ENCODE data around the gene CDKN2A. TPM values are rescaled to one million over a fixed set of nuclear protein-coding genes. Genes with fewer than 3 reads are reported as not detected.

Gene CDKN2A
- total RNA-seq, 1 donor from 2014 or later = 14.3 TPM

DNA sequence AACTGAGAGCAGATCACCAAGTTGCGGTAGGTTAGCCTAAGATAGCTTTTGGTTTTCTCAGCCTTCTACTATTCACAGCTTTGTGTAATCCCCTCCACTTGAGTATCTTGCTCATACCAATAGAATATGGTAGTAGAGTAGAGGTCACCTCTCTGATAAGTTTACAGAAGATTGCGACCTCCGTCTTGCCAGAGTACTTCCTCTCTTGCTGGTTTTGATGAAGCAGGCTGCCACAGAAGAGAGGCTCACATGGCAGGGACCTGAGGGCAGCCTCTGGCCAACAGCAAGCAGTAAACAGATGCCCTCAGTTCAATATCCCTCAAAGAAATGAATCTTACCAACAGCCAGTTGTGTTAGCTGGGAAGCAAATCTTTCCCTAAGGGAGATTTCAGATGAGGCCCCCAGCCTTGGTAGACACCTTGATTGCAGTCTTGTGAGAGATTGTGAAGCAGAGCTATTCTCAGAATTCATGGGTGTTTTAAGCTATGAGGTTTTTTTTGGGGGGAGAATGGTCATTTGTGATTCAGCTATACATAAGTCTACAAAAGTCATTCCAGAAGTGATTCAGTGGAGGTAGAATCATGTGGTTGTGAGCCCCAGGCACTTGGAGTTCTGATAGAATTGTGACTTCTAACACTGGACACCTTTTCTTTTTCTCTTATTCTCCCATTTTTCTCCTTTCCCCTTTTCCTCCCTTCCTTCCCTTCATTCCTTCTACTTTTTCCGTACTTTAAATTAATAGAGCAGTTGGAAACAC, 37.6 kb upstream of the CDKN2A start:
- H3K9me3 Mint-ChIP-seq (ENCODE audit: unreplicated experiment) = no peaks in the 10 kb centered on the region
- no peak for DNase-seq (ENCODE audit: extremely low spot score, unreplicated experiment)
- peaks cover 10% of the 10 kb centered on the region for H3K36me3 Mint-ChIP-seq (ENCODE audit: unreplicated experiment)
- TF ChIP-seq, protein P1, sequence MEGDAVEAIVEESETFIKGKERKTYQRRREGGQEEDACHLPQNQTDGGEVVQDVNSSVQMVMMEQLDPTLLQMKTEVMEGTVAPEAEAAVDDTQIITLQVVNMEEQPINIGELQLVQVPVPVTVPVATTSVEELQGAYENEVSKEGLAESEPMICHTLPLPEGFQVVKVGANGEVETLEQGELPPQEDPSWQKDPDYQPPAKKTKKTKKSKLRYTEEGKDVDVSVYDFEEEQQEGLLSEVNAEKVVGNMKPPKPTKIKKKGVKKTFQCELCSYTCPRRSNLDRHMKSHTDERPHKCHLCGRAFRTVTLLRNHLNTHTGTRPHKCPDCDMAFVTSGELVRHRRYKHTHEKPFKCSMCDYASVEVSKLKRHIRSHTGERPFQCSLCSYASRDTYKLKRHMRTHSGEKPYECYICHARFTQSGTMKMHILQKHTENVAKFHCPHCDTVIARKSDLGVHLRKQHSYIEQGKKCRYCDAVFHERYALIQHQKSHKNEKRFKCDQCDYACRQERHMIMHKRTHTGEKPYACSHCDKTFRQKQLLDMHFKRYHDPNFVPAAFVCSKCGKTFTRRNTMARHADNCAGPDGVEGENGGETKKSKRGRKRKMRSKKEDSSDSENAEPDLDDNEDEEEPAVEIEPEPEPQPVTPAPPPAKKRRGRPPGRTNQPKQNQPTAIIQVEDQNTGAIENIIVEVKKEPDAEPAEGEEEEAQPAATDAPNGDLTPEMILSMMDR (IDR thresholded peaks at IDR 0.05) = no peak
- H3K27ac Mint-ChIP-seq (ENCODE audit: unreplicated experiment) = peak overlapping the region; percentile 46
- H3K4me3 Mint-ChIP-seq (ENCODE audit: unreplicated experiment) = no peak overlapping the region
- H3K4me1 Mint-ChIP-seq (ENCODE audit: unreplicated experiment) = peaks cover 13% of the 10 kb centered on the region
- H3K27me3 Mint-ChIP-seq (ENCODE audit: unreplicated experiment) = no peaks in the 10 kb centered on the region

DNA sequence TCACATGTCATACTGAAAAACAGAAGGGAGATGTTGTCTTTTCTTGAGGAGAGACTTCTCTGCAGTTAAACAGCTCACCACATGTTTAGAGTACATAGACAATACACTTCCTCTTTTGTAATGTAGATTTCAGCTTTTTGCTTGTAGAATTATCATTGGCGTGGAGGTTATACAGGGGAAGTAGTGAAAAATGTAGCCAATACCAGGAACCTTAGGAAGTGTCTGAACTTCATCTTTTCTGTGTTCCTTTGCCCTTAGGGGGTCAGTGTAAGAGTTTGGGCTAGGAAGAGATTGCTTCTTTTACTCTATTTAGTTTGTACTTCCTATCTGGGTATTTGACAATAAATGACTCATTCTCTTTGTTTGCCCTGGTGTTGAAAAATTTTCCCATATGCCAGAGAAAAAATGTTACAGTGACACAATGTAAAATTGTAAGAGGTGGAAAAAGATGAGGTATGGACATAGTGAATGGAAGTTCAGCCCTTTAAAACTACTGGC, 36.0 kb upstream of the CDKN2A start:
- no peak for DNase-seq (ENCODE audit: extremely low spot score, unreplicated experiment)
- Mint-ChIP-seq H3K4me1 (ENCODE audit: unreplicated experiment) (peaks cover 13% of the 10 kb centered on the region), H3K27me3 (ENCODE audit: unreplicated experiment) (no peaks in the 10 kb centered on the region), H3K36me3 (ENCODE audit: unreplicated experiment) (peaks cover 10% of the 10 kb centered on the region), H3K4me3 (ENCODE audit: unreplicated experiment) (no peak overlapping the region), H3K27ac (ENCODE audit: unreplicated experiment) (peak overlapping the region; percentile 86), H3K9me3 (ENCODE audit: unreplicated experiment) (no peaks in the 10 kb centered on the region)
- TF ChIP-seq, protein P1 (IDR thresholded peaks at IDR 0.05) = no peak

GRCh38 chr9:22029231-22029630, 35.0 kb upstream of the CDKN2A start:
- Mint-ChIP-seq H3K36me3 (ENCODE audit: unreplicated experiment) (peaks cover 8% of the 10 kb centered on the region), H3K27ac (ENCODE audit: unreplicated experiment) (no peak overlapping the region), H3K27me3 (ENCODE audit: unreplicated experiment) (no peaks in the 10 kb centered on the region), H3K9me3 (ENCODE audit: unreplicated experiment) (no peaks in the 10 kb centered on the region), H3K4me3 (ENCODE audit: unreplicated experiment) (no peak overlapping the region), H3K4me1 (ENCODE audit: unreplicated experiment) (peaks cover 13% of the 10 kb centered on the region)
- DNase-seq (ENCODE audit: extremely low spot score, unreplicated experiment) = no peak
- TF ChIP-seq, protein P1 (IDR thresholded peaks at IDR 0.05) = no peak

GRCh38 chr9:22028394-22028793, 34.2 kb upstream of the CDKN2A start:
- H3K27ac Mint-ChIP-seq (ENCODE audit: unreplicated experiment) = no peak overlapping the region
- H3K36me3 Mint-ChIP-seq (ENCODE audit: unreplicated experiment) = peaks cover 8% of the 10 kb centered on the region
- H3K9me3 Mint-ChIP-seq (ENCODE audit: unreplicated experiment) = no peaks in the 10 kb centered on the region
- no peak for DNase-seq (ENCODE audit: extremely low spot score, unreplicated experiment)
- TF ChIP-seq, protein P1 (IDR thresholded peaks at IDR 0.05) = no peak
- no peak overlapping the region for H3K4me3 Mint-ChIP-seq (ENCODE audit: unreplicated experiment)
- no peaks in the 10 kb centered on the region for H3K27me3 Mint-ChIP-seq (ENCODE audit: unreplicated experiment)
- H3K4me1 Mint-ChIP-seq (ENCODE audit: unreplicated experiment) = peaks cover 13% of the 10 kb centered on the region

- H3K27me3 Mint-ChIP-seq (ENCODE audit: unreplicated experiment) = peaks cover 6% of the 10 kb centered on the region
- peaks cover 13% of the 10 kb centered on the region for H3K4me1 Mint-ChIP-seq (ENCODE audit: unreplicated experiment)
- TF ChIP-seq, protein P1 (IDR thresholded peaks at IDR 0.05) = no peak
- H3K27ac Mint-ChIP-seq (ENCODE audit: unreplicated experiment) = no peak overlapping the region
- DNase-seq (ENCODE audit: extremely low spot score, unreplicated experiment) = no peak
- no peak overlapping the region for H3K4me3 Mint-ChIP-seq (ENCODE audit: unreplicated experiment)
- H3K9me3 Mint-ChIP-seq (ENCODE audit: unreplicated experiment) = peaks cover 8% of the 10 kb centered on the region
- peaks cover 7% of the 10 kb centered on the region for H3K36me3 Mint-ChIP-seq (ENCODE audit: unreplicated experiment)
These were observed 32.5 kb upstream of the CDKN2A start for GRCh38 chr9:22026696-22027095.

Data from osteocyte (in vitro differentiated cells).